ENCODE results near the gene ABCC1. TPM values are rescaled to one million over a fixed set of nuclear protein-coding genes. Genes with fewer than 3 reads are reported as not detected.
A peak's percentile ranks its signal among the peaks of the same experiment; 100 is the strongest.
"Not testable (repeated sequence)": the region's sequence is repeated elsewhere in the genome, so short reads cannot be mapped to it uniquely, and the experiment has no call there.

Gene ABCC1
- total RNA-seq, 1 donor from 2014 or later = 21.8 TPM

- H3K36me3 Mint-ChIP-seq (ENCODE audit: low read depth, unreplicated experiment) = no peaks in the 10 kb centered on the region
- no peak overlapping the region for H3K4me3 Mint-ChIP-seq (ENCODE audit: unreplicated experiment)
- H3K27me3 Mint-ChIP-seq (ENCODE audit: unreplicated experiment) = peaks cover 5% of the 10 kb centered on the region
- peaks cover 4% of the 10 kb centered on the region for H3K9me3 Mint-ChIP-seq (ENCODE audit: unreplicated experiment)
- no peak for DNase-seq (ENCODE audit: low spot score)
- H3K4me1 Mint-ChIP-seq (ENCODE audit: unreplicated experiment) = no peaks in the 10 kb centered on the region
- no peak for TF ChIP-seq CTCF (IDR thresholded peaks at IDR 0.05; ENCODE audit: unreplicated experiment)
- no peak overlapping the region for H3K27ac Mint-ChIP-seq (ENCODE audit: unreplicated experiment)
These were observed 229.2 kb downstream of the ABCC1 start for GRCh38 chr16:16178455-16179162.

GRCh38 chr16:16181748-16182147 lies 232.3 kb downstream of the ABCC1 start:
- DNase-seq (ENCODE audit: low spot score); H3K27ac Mint-ChIP-seq (ENCODE audit: unreplicated experiment); H3K36me3 Mint-ChIP-seq (ENCODE audit: low read depth, unreplicated experiment); H3K4me3 Mint-ChIP-seq (ENCODE audit: unreplicated experiment); H3K27me3 Mint-ChIP-seq (ENCODE audit: unreplicated experiment); H3K9me3 Mint-ChIP-seq (ENCODE audit: unreplicated experiment); H3K4me1 Mint-ChIP-seq (ENCODE audit: unreplicated experiment): not testable (repeated sequence)

- no peak overlapping the region for H3K27ac Mint-ChIP-seq (ENCODE audit: unreplicated experiment)
These were observed 233.5 kb downstream of the ABCC1 start for GRCh38 chr16:16182918-16183317.

GRCh38 chr16:16183562-16183961 lies 234.1 kb downstream of the ABCC1 start:
- H3K4me3 Mint-ChIP-seq (ENCODE audit: unreplicated experiment) = no peak overlapping the region
- peaks cover 3% of the 10 kb centered on the region for H3K27me3 Mint-ChIP-seq (ENCODE audit: unreplicated experiment)
- DNase-seq (ENCODE audit: low spot score) = no peak
- H3K27ac Mint-ChIP-seq (ENCODE audit: unreplicated experiment) = no peak overlapping the region
- TF ChIP-seq CTCF (IDR thresholded peaks at IDR 0.05; ENCODE audit: unreplicated experiment) = peak; percentile 18
- H3K4me1 Mint-ChIP-seq (ENCODE audit: unreplicated experiment) = no peaks in the 10 kb centered on the region
- H3K9me3 Mint-ChIP-seq (ENCODE audit: unreplicated experiment) = peaks cover 4% of the 10 kb centered on the region
- H3K36me3 Mint-ChIP-seq (ENCODE audit: low read depth, unreplicated experiment) = no peaks in the 10 kb centered on the region

More at GRCh38 chr16:16182918-16183317, 233.5 kb downstream of the ABCC1 start:
- no peak for DNase-seq (ENCODE audit: low spot score)
- Mint-ChIP-seq H3K36me3 (ENCODE audit: low read depth, unreplicated experiment) (no peaks in the 10 kb centered on the region), H3K27me3 (ENCODE audit: unreplicated experiment) (peaks cover 3% of the 10 kb centered on the region), H3K4me1 (ENCODE audit: unreplicated experiment) (no peaks in the 10 kb centered on the region), H3K9me3 (ENCODE audit: unreplicated experiment) (peaks cover 4% of the 10 kb centered on the region), H3K4me3 (ENCODE audit: unreplicated experiment) (no peak overlapping the region)
- no peak for TF ChIP-seq CTCF (IDR thresholded peaks at IDR 0.05; ENCODE audit: unreplicated experiment)

- Mint-ChIP-seq H3K9me3 (ENCODE audit: unreplicated experiment) (no peaks in the 10 kb centered on the region), H3K36me3 (ENCODE audit: low read depth, unreplicated experiment) (no peaks in the 10 kb centered on the region), H3K4me1 (ENCODE audit: unreplicated experiment) (no peaks in the 10 kb centered on the region)
These were observed 235.2 kb downstream of the ABCC1 start for GRCh38 chr16:16184594-16184993.

More at GRCh38 chr16:16184594-16184993, 235.2 kb downstream of the ABCC1 start:
- no peak for TF ChIP-seq CTCF (IDR thresholded peaks at IDR 0.05; ENCODE audit: unreplicated experiment)
- H3K4me3 Mint-ChIP-seq (ENCODE audit: unreplicated experiment) = no peak overlapping the region
- no peak overlapping the region for H3K27ac Mint-ChIP-seq (ENCODE audit: unreplicated experiment)
- H3K27me3 Mint-ChIP-seq (ENCODE audit: unreplicated experiment) = peaks cover 3% of the 10 kb centered on the region
- no peak for DNase-seq (ENCODE audit: low spot score)

All from endothelial cell (in vitro differentiated cells).